WTC11 (cell line): Measurements from ENCODE around the gene MRPS9. TPM values are rescaled to one million over a fixed set of nuclear protein-coding genes. Genes with fewer than 3 reads are reported as not detected.

ENCODE experiments used
- ATAC-seq: fragments of 200-7000 bp; cut with Tn5 transposase; 2 replicates; pipeline ENCODE4 v1.10.0; 2021; ENCODE audit warnings: mild to moderate bottlenecking, moderate library complexity
- CTCF ChIA-PET: fragments of 300-600 bp; sonication (Branson Sonifier 250); formaldehyde crosslinking; loops from one replicate; lab custom pipeline; 2021; ENCODE audit warnings: antibody characterized with exemption; lab: Charles Lee
- POLR2A ChIA-PET: fragments of 350-600 bp; sonication (Branson Sonifier 250); formaldehyde crosslinking; loops from one replicate; lab custom pipeline; 2021; ENCODE audit warnings: antibody characterized with exemption; lab: Charles Lee
- DNase-seq: peaks from one replicate; pipeline ENCODE4 v3.0.0; 2021; ENCODE audit warnings: low spot score
- H3K27ac Mint-ChIP-seq: 2 replicates; pipeline ENCODE4 v1.8.0; 2021; ENCODE audit warnings: mixed read lengths
- H3K27me3 Mint-ChIP-seq: 2 replicates; pipeline ENCODE4 v1.8.0; 2021; ENCODE audit warnings: low read depth, mild to moderate bottlenecking, moderate library complexity, mixed read lengths
- H3K36me3 Mint-ChIP-seq: 2 replicates; pipeline ENCODE4 v1.8.0; 2021; ENCODE audit warnings: mixed read lengths
- H3K4me1 Mint-ChIP-seq: 2 replicates; pipeline ENCODE4 v1.8.0; 2022; ENCODE audit warnings: mixed read lengths
- H3K4me3 Mint-ChIP-seq: 2 replicates; pipeline ENCODE4 v1.8.0; 2021; ENCODE audit warnings: mild to moderate bottlenecking, moderate library complexity, mixed read lengths
- H3K9me3 Mint-ChIP-seq: 2 replicates; pipeline ENCODE4 v1.8.0; 2021; ENCODE audit warnings: mixed read lengths
- AR ChIP-seq: fragments of 250-450 bp; sonication (Bioruptor Pico); IDR thresholded peaks from 2 replicates; pipeline ENCODE4 v1.9.0; 2021; ENCODE audit warnings: mild to moderate bottlenecking
- ATF1 ChIP-seq: sonication (generic); formaldehyde crosslinking; IDR thresholded peaks from 2 replicates; pipeline ENCODE4 v1.8.1; 2023; ENCODE audit warnings: mild to moderate bottlenecking, moderate library complexity, missing genetic modification reagents
- CBFB ChIP-seq: sonication (generic); formaldehyde crosslinking; IDR thresholded peaks from 2 replicates; pipeline ENCODE4 v1.8.1; 2022; ENCODE audit warnings: mild to moderate bottlenecking, low read depth, missing genetic modification reagents
- CREB1 ChIP-seq: sonication (generic); formaldehyde crosslinking; IDR thresholded peaks from 2 replicates; pipeline ENCODE4 v1.8.0; 2023; ENCODE audit warnings: mild to moderate bottlenecking, missing genetic modification reagents
- E2F4 ChIP-seq: sonication (generic); formaldehyde crosslinking; IDR thresholded peaks from 2 replicates; pipeline ENCODE4 v1.8.1; 2022; ENCODE audit warnings: low read depth, mild to moderate bottlenecking, moderate library complexity, missing genetic modification reagents, borderline replicate concordance
- ELF4 ChIP-seq: sonication (generic); formaldehyde crosslinking; IDR thresholded peaks from 2 replicates; pipeline ENCODE4 v1.8.1; 2022; ENCODE audit warnings: low read depth, mild to moderate bottlenecking, moderate library complexity, missing genetic modification reagents
- GRHL2 ChIP-seq: fragments of 250-450 bp; sonication (Bioruptor Pico); IDR thresholded peaks from 2 replicates; pipeline ENCODE4 v1.8.0; 2022; ENCODE audit warnings: mild to moderate bottlenecking, moderate library complexity; ENCODE audit not compliant: insufficient replicate concordance, severe bottlenecking
- NR1H2 ChIP-seq: sonication (generic); formaldehyde crosslinking; IDR thresholded peaks from 2 replicates; pipeline ENCODE4 v1.9.0; 2021; ENCODE audit warnings: mild to moderate bottlenecking, moderate library complexity, missing genetic modification reagents
- NR2C2 ChIP-seq: sonication (generic); formaldehyde crosslinking; IDR thresholded peaks from 2 replicates; pipeline ENCODE4 v1.8.0; 2022; ENCODE audit warnings: mild to moderate bottlenecking, missing genetic modification reagents
- NR3C1 ChIP-seq: sonication (generic); formaldehyde crosslinking; conservative IDR thresholded peaks from 2 replicates; pipeline ENCODE4 v1.8.1; 2023; ENCODE audit warnings: low read depth, mild to moderate bottlenecking, missing genetic modification reagents
- PRDM15 ChIP-seq: sonication (generic); formaldehyde crosslinking; IDR thresholded peaks from 2 replicates; pipeline ENCODE4 v1.8.0; 2022; ENCODE audit warnings: missing genetic modification reagents
- PREB ChIP-seq: sonication (generic); formaldehyde crosslinking; IDR thresholded peaks from 2 replicates; pipeline ENCODE4 v1.8.1; 2022; ENCODE audit warnings: mild to moderate bottlenecking, missing genetic modification reagents, moderate library complexity, borderline replicate concordance
- RELA ChIP-seq: sonication (generic); formaldehyde crosslinking; IDR thresholded peaks from 2 replicates; pipeline ENCODE4 v1.8.1; 2022; ENCODE audit warnings: missing genetic modification reagents, mild to moderate bottlenecking, borderline replicate concordance
- RORB ChIP-seq: fragments of 250-450 bp; sonication (Bioruptor Pico); IDR thresholded peaks from 2 replicates; pipeline ENCODE4 v1.9.0; 2021; ENCODE audit warnings: mild to moderate bottlenecking
- TEAD4 ChIP-seq: sonication (generic); formaldehyde crosslinking; IDR thresholded peaks from 2 replicates; pipeline ENCODE4 v1.8.0; 2022; ENCODE audit warnings: mild to moderate bottlenecking, missing genetic modification reagents
- ZNF219 ChIP-seq: sonication (generic); formaldehyde crosslinking; IDR thresholded peaks from 2 replicates; pipeline ENCODE4 v1.8.0; 2023; ENCODE audit warnings: missing genetic modification reagents, mild to moderate bottlenecking, borderline replicate concordance
- ZNF671 ChIP-seq: fragments of 250-450 bp; sonication (Bioruptor Pico); IDR thresholded peaks from 2 replicates; pipeline ENCODE4 v1.8.0; 2021; ENCODE audit warnings: mild to moderate bottlenecking
- total RNA-seq: library from RNA; stranded (reverse); gene quantifications from 3 replicates; pipeline ENCODE4 v1.2.3, GENCODE V29; 2021
- TF ChIP-seq, protein P1 (sequence below): fragments of 250-450 bp; sonication (Bioruptor Pico); conservative IDR thresholded peaks from 2 replicates; pipeline ENCODE4 v1.9.0; 2021; ENCODE audit warnings: mild to moderate bottlenecking
- TF ChIP-seq, protein P2 (sequence below): sonication (generic); formaldehyde crosslinking; IDR thresholded peaks from 2 replicates; pipeline ENCODE4 v1.8.1; 2023; ENCODE audit warnings: mild to moderate bottlenecking, missing genetic modification reagents, moderate library complexity
- TF ChIP-seq, protein P3 (sequence below): fragments of 250-450 bp; sonication (Bioruptor Pico); IDR thresholded peaks from 2 replicates; pipeline ENCODE4 v1.9.0; 2021; ENCODE audit warnings: moderate library complexity, mild to moderate bottlenecking, inconsistent platforms, borderline replicate concordance
- TF ChIP-seq, protein P4 (sequence below): fragments of 250-450 bp; sonication (Bioruptor Pico); IDR thresholded peaks from 2 replicates; pipeline ENCODE4 v1.8.0; 2021; ENCODE audit warnings: mild to moderate bottlenecking

MRPS9 gene
- total RNA-seq, 1 experiment from 2014 or later = 75.3 TPM

DNA sequence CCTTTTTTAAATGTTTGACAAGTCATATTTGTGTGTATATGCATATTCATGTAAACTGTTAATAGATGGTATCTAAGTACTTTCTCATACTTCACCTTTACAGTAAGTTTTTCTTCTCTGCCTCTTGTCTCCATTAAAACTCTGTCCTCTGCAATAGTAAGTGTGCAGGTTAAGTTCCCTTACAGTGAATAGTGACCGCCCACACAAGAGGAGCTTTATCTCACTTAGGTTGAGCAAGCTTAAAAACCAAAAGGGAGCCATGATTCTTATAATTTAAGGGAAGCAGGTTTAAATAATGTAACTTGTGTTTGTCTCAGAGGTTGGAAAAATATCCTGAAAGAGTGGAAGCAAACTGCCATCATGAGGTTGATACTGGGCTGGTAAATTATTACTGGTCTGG is 61.3 kb downstream of the MRPS9 start (continued):
- TF ChIP-seq, protein P1, sequence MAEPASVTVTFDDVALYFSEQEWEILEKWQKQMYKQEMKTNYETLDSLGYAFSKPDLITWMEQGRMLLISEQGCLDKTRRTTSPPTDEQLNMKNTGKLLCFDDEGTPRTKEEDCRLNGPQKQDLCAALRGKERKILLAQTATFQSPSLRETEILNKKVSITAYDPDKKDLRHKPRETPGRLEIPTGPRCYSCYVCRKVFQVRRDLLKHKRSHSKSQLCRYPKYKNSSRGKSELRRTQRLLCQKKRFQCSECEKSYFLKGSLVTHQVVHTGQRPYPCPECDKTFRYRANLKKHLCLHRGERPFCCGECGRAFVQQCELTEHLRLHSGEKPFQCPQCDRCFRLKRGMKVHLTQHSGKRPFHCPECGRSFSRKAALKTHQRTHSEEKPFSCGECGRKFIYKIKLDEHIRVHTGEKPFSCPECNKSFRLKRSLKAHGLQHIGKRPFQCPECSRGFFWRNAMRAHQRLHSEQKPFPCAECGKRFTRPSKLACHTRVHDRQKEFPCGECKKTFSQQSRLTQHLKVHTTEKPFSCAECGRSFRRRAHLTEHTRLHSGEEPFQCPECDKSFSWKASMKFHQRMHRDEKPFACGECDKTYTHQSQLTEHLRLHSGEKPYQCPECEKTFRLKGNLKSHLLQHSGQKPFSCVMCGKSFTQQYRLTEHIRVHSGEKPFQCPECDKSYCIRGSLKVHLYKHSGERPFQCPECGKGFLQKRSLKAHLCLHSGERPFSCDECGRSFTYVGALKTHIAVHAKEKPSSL (CRISPR knock-in tag) = no peak
- TF ChIP-seq GRHL2 (no peak), PREB (CRISPR knock-in tag) (no peak), NR3C1 (CRISPR knock-in tag) (no peak), RORB (no peak), ATF1 (CRISPR knock-in tag) (no peak)

DNA sequence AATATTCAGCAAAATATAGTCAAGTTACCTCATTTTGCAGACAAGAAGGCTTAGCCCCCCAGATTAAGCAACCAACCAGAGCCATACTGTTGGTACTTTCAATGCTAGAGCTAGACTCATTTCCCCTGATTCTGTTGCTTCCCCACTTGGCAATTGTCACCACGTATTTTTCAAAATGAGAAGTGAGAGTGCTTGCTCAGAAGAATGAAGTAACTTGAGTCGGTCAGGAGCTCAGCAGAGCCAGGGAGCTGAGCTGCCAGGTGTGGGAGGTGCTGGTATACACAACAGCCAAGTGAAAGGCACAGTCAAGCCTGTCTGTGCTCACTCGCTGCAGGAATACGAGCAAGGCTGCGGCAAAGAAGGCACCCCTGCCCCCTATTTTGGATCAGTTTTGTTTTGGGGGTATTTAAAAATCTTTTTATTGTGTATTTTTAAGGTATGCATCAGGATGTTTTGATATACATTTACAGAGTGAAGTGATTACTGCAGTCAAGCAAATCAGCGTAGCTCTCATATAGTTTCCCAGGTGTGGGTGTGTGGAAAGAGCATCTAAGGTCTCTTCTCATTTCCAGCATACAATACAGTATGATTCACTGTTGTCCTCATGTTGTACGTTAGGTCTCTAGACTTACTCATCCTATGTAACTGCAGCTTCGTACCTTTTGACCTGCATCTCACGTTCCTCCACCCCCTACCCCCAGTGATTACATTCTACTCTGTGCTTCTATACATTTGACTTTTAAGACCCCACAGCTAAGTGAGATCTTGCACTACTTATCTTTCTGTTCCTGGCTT is 62.4 kb downstream of the MRPS9 start:
- peaks cover 3% of the 10 kb centered on the region; the same call in 1 of the 2 replicates for H3K9me3 Mint-ChIP-seq
- ChIA-PET POLR2A (no interaction called here), CTCF (no interaction called here)
- TF ChIP-seq ZNF671 (CRISPR knock-in tag) (no peak), NR1H2 (CRISPR knock-in tag) (no peak), CBFB (CRISPR knock-in tag) (no peak), ELF4 (CRISPR knock-in tag) (no peak), PRDM15 (CRISPR knock-in tag) (no peak), E2F4 (CRISPR knock-in tag) (no peak), RORB (no peak), AR (CRISPR knock-in tag) (no peak), ZNF219 (no peak), TEAD4 (no peak), RELA (CRISPR knock-in tag) (no peak), CREB1 (CRISPR knock-in tag) (no peak), NR2C2 (CRISPR knock-in tag) (no peak)
- TF ChIP-seq, protein P2, sequence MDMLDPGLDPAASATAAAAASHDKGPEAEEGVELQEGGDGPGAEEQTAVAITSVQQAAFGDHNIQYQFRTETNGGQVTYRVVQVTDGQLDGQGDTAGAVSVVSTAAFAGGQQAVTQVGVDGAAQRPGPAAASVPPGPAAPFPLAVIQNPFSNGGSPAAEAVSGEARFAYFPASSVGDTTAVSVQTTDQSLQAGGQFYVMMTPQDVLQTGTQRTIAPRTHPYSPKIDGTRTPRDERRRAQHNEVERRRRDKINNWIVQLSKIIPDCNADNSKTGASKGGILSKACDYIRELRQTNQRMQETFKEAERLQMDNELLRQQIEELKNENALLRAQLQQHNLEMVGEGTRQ (CRISPR knock-in tag) = no peak
- TF ChIP-seq, protein P3, sequence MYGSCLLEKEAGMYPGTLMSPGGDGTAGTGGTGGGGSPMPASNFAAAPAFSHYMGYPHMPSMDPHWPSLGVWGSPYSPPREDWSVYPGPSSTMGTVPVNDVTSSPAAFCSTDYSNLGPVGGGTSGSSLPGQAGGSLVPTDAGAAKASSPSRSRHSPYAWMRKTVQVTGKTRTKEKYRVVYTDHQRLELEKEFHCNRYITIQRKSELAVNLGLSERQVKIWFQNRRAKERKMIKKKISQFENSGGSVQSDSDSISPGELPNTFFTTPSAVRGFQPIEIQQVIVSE (CRISPR knock-in tag) = no peak
- TF ChIP-seq, protein P4, sequence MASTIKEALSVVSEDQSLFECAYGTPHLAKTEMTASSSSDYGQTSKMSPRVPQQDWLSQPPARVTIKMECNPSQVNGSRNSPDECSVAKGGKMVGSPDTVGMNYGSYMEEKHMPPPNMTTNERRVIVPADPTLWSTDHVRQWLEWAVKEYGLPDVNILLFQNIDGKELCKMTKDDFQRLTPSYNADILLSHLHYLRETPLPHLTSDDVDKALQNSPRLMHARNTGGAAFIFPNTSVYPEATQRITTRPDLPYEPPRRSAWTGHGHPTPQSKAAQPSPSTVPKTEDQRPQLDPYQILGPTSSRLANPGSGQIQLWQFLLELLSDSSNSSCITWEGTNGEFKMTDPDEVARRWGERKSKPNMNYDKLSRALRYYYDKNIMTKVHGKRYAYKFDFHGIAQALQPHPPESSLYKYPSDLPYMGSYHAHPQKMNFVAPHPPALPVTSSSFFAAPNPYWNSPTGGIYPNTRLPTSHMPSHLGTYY (CRISPR knock-in tag) = no peak
- peaks cover 17% of the 10 kb centered on the region for H3K4me1 Mint-ChIP-seq
- DNase-seq (no peak), ATAC-seq (no peak)
- no peaks in the 10 kb centered on the region for H3K27me3 Mint-ChIP-seq
- no peak overlapping the region for H3K4me3 Mint-ChIP-seq
- peaks cover 38% of the 10 kb centered on the region for H3K36me3 Mint-ChIP-seq
- no peak overlapping the region for H3K27ac Mint-ChIP-seq
